HepG2 (cell line): ENCODE measurements around the gene BCAS3. TPM values are rescaled to one million over a fixed set of nuclear protein-coding genes. Genes with fewer than 3 reads are reported as not detected.

Experiments used
- ATAC-seq: fragments of 200-7000 bp; cut with Tn5 transposase; 3 replicates; pipeline ENCODE4 v1.9.1; 2020; ENCODE audit warnings: mild to moderate bottlenecking, moderate library complexity
- BruUV-seq: library from RNA; stranded (reverse); fragments of 400-500 nt; replicated peaks from 2 replicates; lab custom pipeline; 2021; lab: Mats Ljungman, UMichigan
- CTCF ChIA-PET: fragments of 300-600 bp; formaldehyde crosslinking; extraction: SDS; loops from one replicate; lab custom pipeline; 2021; ENCODE audit warnings: low total read pairs, inconsistent platforms, low intra/inter-chr PET ratio; lab: Yijun Ruan, JAX
- POLR2A ChIA-PET: fragments of 350-600 bp; sonication (Branson Sonifier 250); formaldehyde crosslinking; loops from one replicate; lab custom pipeline; 2020; ENCODE audit warnings: antibody characterized with exemption, inconsistent platforms; lab: Yijun Ruan, JAX
- DNase-seq: peaks from one replicate; pipeline ENCODE4 v3.0.0-alpha.2; 2015; ENCODE audit warnings: low spot score
- FAIRE-seq: peaks from 3 replicates; lab custom pipeline; 2011; peaks lifted over from hg19 to GRCh38; lab: Jason Lieb, UNC
- H2AFZ ChIP-seq: one replicate; pipeline ENCODE4 v1.6.1; 2011; ENCODE audit warnings: low read length, inconsistent platforms
- H3K27ac ChIP-seq: fragments of 300-600 bp; 3 replicates; pipeline ENCODE4 v1.8.0; 2011; ENCODE audit warnings: mixed run types, mild to moderate bottlenecking, mixed read lengths, low read length, inconsistent platforms; ENCODE audit not compliant: insufficient read depth; ENCODE audit errors: extremely low read length
- H3K27me3 ChIP-seq, 2 experiments: fragments of 200-600 bp in 1 of 2; 2 replicates in 1 of 2; 3 replicates in 1 of 2; pipeline versions ENCODE4 v1.6.0 to v1.8.0; 2011; ENCODE audit warnings: low read length in 2 of 2, mild to moderate bottlenecking in 2 of 2, moderate library complexity in 2 of 2, inconsistent platforms in 1 of 2; ENCODE audit not compliant: insufficient read depth in 2 of 2, control insufficient read depth in 1 of 2
- H3K36me3 ChIP-seq, 2 experiments: fragments of 200-600 bp in 1 of 2; replicated peaks in 1 of 2; 2 replicates in 1 of 2; 3 replicates in 1 of 2; pipeline versions ENCODE4 v1.5.1 to v1.8.0; 2011; ENCODE audit warnings: low read length in 2 of 2, inconsistent platforms in 1 of 2; ENCODE audit not compliant: insufficient read depth in 2 of 2, control insufficient read depth in 1 of 2
- H3K4me1 ChIP-seq: 2 replicates; pipeline ENCODE4 v1.5.1; 2012; ENCODE audit warnings: low read length, inconsistent platforms; ENCODE audit not compliant: insufficient read depth
- H3K4me2 ChIP-seq: 2 replicates; pipeline ENCODE4 v1.6.0; 2011; ENCODE audit warnings: low read depth, low read length, inconsistent platforms
- H3K4me3 ChIP-seq, 3 experiments: fragments of 200-600 bp in 1 of 3; sonication (generic), shearing (Covaris generic) in 1 of 3; replicated peaks in 1 of 3; 2 replicates each; pipeline ENCODE4 v1.5.1; 2011 to 2016; ENCODE audit warnings: low read length in 3 of 3, inconsistent platforms in 2 of 3, low read depth in 2 of 3, mild to moderate bottlenecking in 2 of 3, control low read depth in 1 of 3, mixed read lengths in 1 of 3; ENCODE audit not compliant: insufficient read depth in 1 of 3
- H3K79me2 ChIP-seq: one replicate; pipeline ENCODE4 v1.6.1; 2011; ENCODE audit warnings: low read length, inconsistent platforms; ENCODE audit not compliant: insufficient read depth
- H3K9ac ChIP-seq: 2 replicates; pipeline ENCODE4 v1.6.0; 2011; ENCODE audit warnings: mild to moderate bottlenecking, low read depth, low read length, inconsistent platforms; ENCODE audit not compliant: insufficient read depth
- H3K9me3 ChIP-seq: 2 replicates; pipeline ENCODE4 v1.5.1; 2012; ENCODE audit warnings: mild to moderate bottlenecking, low read length
- H4K20me1 ChIP-seq: 2 replicates; pipeline ENCODE4 v1.6.0; 2011; ENCODE audit warnings: inconsistent platforms, mild to moderate bottlenecking, low read length, moderate library complexity; ENCODE audit not compliant: insufficient read depth
- CHD2 ChIP-seq: IDR thresholded peaks from 2 replicates; pipeline ENCODE4 v1.6.1; 2011; ENCODE audit warnings: low read depth, low read length, improper control_type of control experiment
- IKZF5 ChIP-seq: IDR thresholded peaks from 2 replicates; pipeline ENCODE4 v1.6.1; 2018; ENCODE audit warnings: missing genetic modification reagents, mild to moderate bottlenecking, missing compliant biosample characterization
- KDM3A ChIP-seq: IDR thresholded peaks from 2 replicates; pipeline ENCODE4 v1.6.1; 2018; ENCODE audit warnings: low read depth, missing compliant biosample characterization
- PTBP1 ChIP-seq: fragments of 200-400 bp; formaldehyde crosslinking; IDR thresholded peaks from 2 replicates; pipeline ENCODE4 v1.6.1; 2018; ENCODE audit warnings: low read length, low read depth; ENCODE audit not compliant: poor library complexity, severe bottlenecking
- ZBTB14 ChIP-seq: sonication (generic); formaldehyde crosslinking; IDR thresholded peaks from 2 replicates; pipeline ENCODE4 v1.4.0; 2020; ENCODE audit warnings: missing genetic modification reagents
- ZC3H4 ChIP-seq: sonication (generic); formaldehyde crosslinking; IDR thresholded peaks from 2 replicates; pipeline ENCODE4 v1.4.0; 2020; ENCODE audit warnings: missing genetic modification reagents, borderline replicate concordance
- ZIK1 ChIP-seq: sonication (generic); formaldehyde crosslinking; IDR thresholded peaks from 2 replicates; pipeline ENCODE4 v1.5.0; 2020; ENCODE audit warnings: mild to moderate bottlenecking, low read depth, missing genetic modification reagents, borderline replicate concordance
- ZNF10 ChIP-seq: sonication (generic); formaldehyde crosslinking; IDR thresholded peaks from 2 replicates; pipeline ENCODE4 v1.4.0; 2020; ENCODE audit warnings: mild to moderate bottlenecking, low read depth, missing genetic modification reagents, borderline replicate concordance
- ZNF280B ChIP-seq: sonication (generic); formaldehyde crosslinking; IDR thresholded peaks from 2 replicates; pipeline ENCODE4 v1.5.0; 2020; ENCODE audit warnings: missing genetic modification reagents, mild to moderate bottlenecking, borderline replicate concordance
- WGBS: methylation state at CpG from one replicate; pipeline ENCODE4 v1.1.6; 2017; ENCODE audit warnings: low lambda C conversion rate; 5-methylcytosine and 5-hydroxymethylcytosine counted together
- in situ Hi-C: cut with HindIII; loops from 2 replicates; pipeline ENCODE4 v1.10.0; 2017; ENCODE audit warnings: low pct_unique_long_range_greater_than_20kb; ENCODE audit not compliant: extremely low pct_ligation_motif_present
- intact Hi-C: fragments of 100-400 bp; cut with micrococcal nuclease; formaldehyde crosslinking; loops from one replicate; pipeline ENCODE4 v1.10.0; 2022; ENCODE audit not compliant: unreplicated experiment
- polyA plus RNA-seq, 8 experiments: library from polyadenylated mRNA; depleted of rRNA in 3 of 8; stranded (reverse) in 7 of 8; unstranded in 1 of 8; fragments of >200 nt; fragmentation: Illumina TruSeq in 4 of 8; extraction: Trizol in 4 of 8; gene quantifications; 2 replicates each; pipeline versions ENCODE4 v1.2.1 to v1.2.3, GENCODE V29; 2011 to 2016; ENCODE audit warnings: low read depth in 4 of 8, missing spikeins in 1 of 8, mixed read lengths in 1 of 8; ENCODE audit not compliant: insufficient read depth in 1 of 8
- total RNA-seq, 5 experiments: library from RNA; depleted of rRNA; stranded (reverse); fragments of >200 nt; fragmentation: Illumina TruSeq; extraction: Trizol; gene quantifications; 2 replicates each; pipeline ENCODE4 v1.2.3, GENCODE V29; 2016; ENCODE audit warnings: low read depth in 1 of 5

Gene BCAS3
- total and polyA plus RNA-seq, 2 of the 13 experiments (the other 11 are each of a cell fraction or from before 2014, with no cell fraction given) = 10.7 to 11.2 TPM

GRCh38 chr17:61057257-61057656 lies 379.6 kb downstream of the BCAS3 start (continued):
- TF ChIP-seq ZBTB14 (CRISPR knock-in tag) (no peak), ZNF10 (CRISPR knock-in tag) (no peak), IKZF5 (CRISPR knock-in tag) (no peak), ZNF280B (CRISPR knock-in tag) (no peak), ZIK1 (no peak)

GRCh38 chr17:61058066-61058465 lies 380.4 kb downstream of the BCAS3 start:
- WGBS = 92% methylated on average over 3 of the region's 3 CpGs
- in situ Hi-C loops (no loop called here), intact Hi-C loops (no loop called here)
- ChIA-PET CTCF (no interaction called here), POLR2A (no interaction called here)
- Histone ChIP-seq H3K9me3 (no peaks in the 10 kb centered on the region), H3K9ac (no peak overlapping the region), H3K4me2 (no peak overlapping the region), H3K4me3 (no peak overlapping the region), H3K27me3 (no peaks in the 10 kb centered on the region), H3K36me3 (no peaks in the 10 kb centered on the region), H4K20me1 (no peaks in the 10 kb centered on the region), H3K4me1 (no peaks in the 10 kb centered on the region), H3K79me2 (no peaks in the 10 kb centered on the region), H3K27ac (no peak overlapping the region), H2AFZ (no peak overlapping the region)
- ATAC-seq (no peak), DNase-seq (no peak), FAIRE-seq (no peak)
- TF ChIP-seq PTBP1 = no peak
- TF ChIP-seq KDM3A (CRISPR knock-in tag) = no peak
- no peak for TF ChIP-seq CHD2
- TF ChIP-seq ZC3H4 (CRISPR knock-in tag) = no peak
- BruUV-seq = no TSS peak
